SIG-M5 treated with dmso at 0.1 percent for 504 hours (cell line): ENCODE results near the gene PDSS2.
A peak's percentile ranks its signal among the peaks of the same experiment; 100 is the strongest.
"Not testable (repeated sequence)": the region's sequence is repeated elsewhere in the genome, so short reads cannot be mapped to it uniquely, and the experiment has no call there.

Experiments used
- DNase-seq: peaks from one replicate; lab custom pipeline; 2025; ENCODE audit not compliant: unreplicated experiment; lab: John Stamatoyannopoulos, UW

Gene PDSS2

GRCh38 chr6:107329063-107329860, 130.1 kb downstream of the PDSS2 start:
- no peak for DNase-seq

- DNase-seq = no peak
Observed at GRCh38 chr6:107328081-107328480, 131.3 kb downstream of the PDSS2 start.

GRCh38 chr6:107323133-107323785, 136.1 kb downstream of the PDSS2 start:
- DNase-seq = no peak

GRCh38 chr6:107321793-107322192, 137.6 kb downstream of the PDSS2 start:
- no peak for DNase-seq

- DNase-seq = no peak
Observed at GRCh38 chr6:107319906-107320530, 139.3 kb downstream of the PDSS2 start.

- peak; percentile 64 for DNase-seq
Observed at GRCh38 chr6:107318100-107318736, 141.1 kb downstream of the PDSS2 start.

- no peak for DNase-seq
Observed at GRCh38 chr6:107315114-107315513, 144.2 kb downstream of the PDSS2 start.

GRCh38 chr6:107314531-107314939, 144.8 kb downstream of the PDSS2 start:
- no peak for DNase-seq

- no peak for DNase-seq
Observed at GRCh38 chr6:107313776-107314175, 145.6 kb downstream of the PDSS2 start.

- DNase-seq = no peak
Observed at GRCh38 chr6:107310362-107310761, 149.0 kb downstream of the PDSS2 start.

- no peak for DNase-seq
Observed at GRCh38 chr6:107308677-107309076, 150.7 kb downstream of the PDSS2 start.

- DNase-seq = not testable (repeated sequence)
Observed at GRCh38 chr6:107305994-107306393, 153.4 kb downstream of the PDSS2 start.

GRCh38 chr6:107305391-107305790, 154.0 kb downstream of the PDSS2 start:
- DNase-seq = no peak

- no peak for DNase-seq
Observed at GRCh38 chr6:107304421-107305025, 154.8 kb downstream of the PDSS2 start.

GRCh38 chr6:107293350-107293749, 166.0 kb downstream of the PDSS2 start:
- no peak for DNase-seq

- no peak for DNase-seq
Observed at GRCh38 chr6:107292715-107293271, 166.6 kb downstream of the PDSS2 start.

- no peak for DNase-seq
Observed at GRCh38 chr6:107290491-107290890, 168.9 kb downstream of the PDSS2 start.

GRCh38 chr6:107289258-107289657, 170.1 kb downstream of the PDSS2 start:
- DNase-seq = not testable (repeated sequence)

- DNase-seq = not testable (repeated sequence)
Observed at GRCh38 chr6:107285683-107286082, 173.7 kb downstream of the PDSS2 start.

- no peak for DNase-seq
Observed at GRCh38 chr6:107284805-107285204, 174.6 kb downstream of the PDSS2 start.

- DNase-seq = no peak
Observed at GRCh38 chr6:107280791-107281190, 178.6 kb downstream of the PDSS2 start.
